SK-N-SH (cell line): ENCODE results near the gene NKX3-2. TPM values are rescaled to one million over a fixed set of nuclear protein-coding genes. Genes with fewer than 3 reads are reported as not detected.

ENCODE experiments used
- CTCF ChIA-PET: fragments of 300-600, 350-600 bp; formaldehyde crosslinking; extraction: SDS; loops from one replicate; lab custom pipeline; 2021; lab: Yijun Ruan, JAX
- POLR2A ChIA-PET: fragments of 350-600 bp; sonication (Branson Sonifier 250); formaldehyde crosslinking; extraction: SDS; loops from one replicate; lab custom pipeline; 2020; ENCODE audit warnings: antibody characterized with exemption, inconsistent platforms; lab: Yijun Ruan, JAX
- DNase-seq: peaks from one replicate; pipeline ENCODE4 v3.0.0; 2012
- H2AFZ ChIP-seq: fragments of 200-600 bp; sonication (generic); 2 replicates; pipeline ENCODE4 v1.8.1; 2016; ENCODE audit warnings: antibody characterized with exemption, mild to moderate bottlenecking, low read depth
- H3F3A ChIP-seq: fragments of 200-600 bp; sonication (generic); replicated peaks from 2 replicates; pipeline ENCODE3; 2016; ENCODE audit warnings: antibody characterized with exemption, mild to moderate bottlenecking; ENCODE audit not compliant: insufficient read depth
- H3K27ac ChIP-seq, 2 experiments: fragments of 200-500 bp in 1 of 2; fragments of 200-600 bp in 1 of 2; sonication (Bioruptor generic) in 1 of 2; sonication (generic), shearing (Covaris generic) in 1 of 2; 2 replicates each; pipeline versions ENCODE4 v1.5.1 to v1.6.1; 2014 to 2016; ENCODE audit warnings: low read depth in 2 of 2, inconsistent platforms in 1 of 2, low read length in 1 of 2, mild to moderate bottlenecking in 1 of 2, mixed read lengths in 1 of 2
- H3K27me3 ChIP-seq: fragments of 200-600 bp; sonication (generic), shearing (Covaris generic); 2 replicates; pipeline ENCODE4 v1.6.1; 2016; ENCODE audit warnings: mixed run types; ENCODE audit not compliant: insufficient read depth
- H3K36me3 ChIP-seq, 2 experiments: fragments of 200-500 bp in 1 of 2; fragments of 200-600 bp in 1 of 2; sonication (Bioruptor generic) in 1 of 2; sonication (generic) in 1 of 2; replicated peaks in 1 of 2; 2 replicates each; pipeline versions ENCODE3 to v1.5.1; 2014 to 2016; ENCODE audit warnings: low read length in 1 of 2, mild to moderate bottlenecking in 1 of 2; ENCODE audit not compliant: insufficient read depth in 2 of 2, control insufficient read depth in 1 of 2
- H3K4me1 ChIP-seq, 2 experiments: fragments of 200-500 bp in 1 of 2; fragments of 200-600 bp in 1 of 2; sonication (Bioruptor generic) in 1 of 2; sonication (generic), shearing (Covaris generic) in 1 of 2; 2 replicates each; pipeline versions ENCODE4 v1.5.1 to v1.6.1; 2014 to 2016; ENCODE audit warnings: low read depth in 1 of 2, low read length in 1 of 2, mixed run types in 1 of 2; ENCODE audit not compliant: insufficient read depth in 2 of 2, control insufficient read depth in 1 of 2
- H3K4me2 ChIP-seq: fragments of 200-600 bp; sonication (generic), shearing (Covaris generic); 2 replicates; pipeline ENCODE4 v1.6.1; 2017; ENCODE audit warnings: mixed run types
- H3K4me3 ChIP-seq, 2 experiments: fragments of 200-500 bp in 1 of 2; fragments of 200-600 bp in 1 of 2; sonication (Bioruptor generic) in 1 of 2; sonication (generic), shearing (Covaris generic) in 1 of 2; 2 replicates each; pipeline versions ENCODE4 v1.5.1 to v1.8.1; 2014 to 2016; ENCODE audit warnings: low read depth in 2 of 2, inconsistent platforms in 1 of 2, low read length in 1 of 2, mild to moderate bottlenecking in 1 of 2, mixed read lengths in 1 of 2, moderate library complexity in 1 of 2
- H3K79me2 ChIP-seq: fragments of 200-600 bp; sonication (generic); 2 replicates; pipeline ENCODE4 v1.8.1; 2017; ENCODE audit warnings: mild to moderate bottlenecking; ENCODE audit not compliant: insufficient read depth
- H3K9ac ChIP-seq: fragments of 200-600 bp; sonication (generic); 2 replicates; pipeline ENCODE4 v1.6.1; 2017; ENCODE audit warnings: mixed run types
- H3K9me2 ChIP-seq: fragments of 200-600 bp; sonication (generic); 2 replicates; pipeline ENCODE4 v1.6.1; 2017; ENCODE audit warnings: mixed run types
- H3K9me3 ChIP-seq: fragments of 200-600 bp; sonication (generic); 2 replicates; pipeline ENCODE4 v1.6.1; 2017; ENCODE audit warnings: mixed run types, mild to moderate bottlenecking, moderate library complexity
- H4K20me1 ChIP-seq: fragments of 200-600 bp; sonication (generic); 2 replicates; pipeline ENCODE4 v1.6.1; 2017; ENCODE audit warnings: mild to moderate bottlenecking, mixed run types; ENCODE audit not compliant: insufficient read depth
- ELF1 ChIP-seq: IDR thresholded peaks from 2 replicates; pipeline ENCODE4 v1.4.0; 2012
- FOSL2 ChIP-seq: IDR thresholded peaks from 2 replicates; pipeline ENCODE4 v1.4.0; 2012; ENCODE audit warnings: low read depth, mild to moderate bottlenecking, moderate library complexity, borderline replicate concordance
- FOXJ3 ChIP-seq: sonication (generic); formaldehyde crosslinking; IDR thresholded peaks from 2 replicates; pipeline ENCODE4 v1.5.1; 2020; ENCODE audit warnings: mild to moderate bottlenecking, missing genetic modification reagents
- GABPA ChIP-seq: IDR thresholded peaks from 2 replicates; pipeline ENCODE4 v1.4.0; 2012; ENCODE audit warnings: low read depth, mild to moderate bottlenecking
- GATA2 ChIP-seq: sonication (generic); formaldehyde crosslinking; IDR thresholded peaks from 2 replicates; pipeline ENCODE4 v1.5.0; 2020; ENCODE audit warnings: mild to moderate bottlenecking, missing genetic modification reagents
- MXI1 ChIP-seq: IDR thresholded peaks from 2 replicates; pipeline ENCODE4 v1.6.1; 2012; ENCODE audit warnings: mild to moderate bottlenecking, low read depth, low read length, improper control_type of control experiment
- NRF1 ChIP-seq: IDR thresholded peaks from 2 replicates; pipeline ENCODE4 v1.6.1; 2012; ENCODE audit warnings: low read depth, mild to moderate bottlenecking, low read length
- POLR2AphosphoS5 ChIP-seq: IDR thresholded peaks from 2 replicates; pipeline ENCODE4 v1.6.1; 2012; ENCODE audit warnings: low read depth, low read length
- RAD21 ChIP-seq: IDR thresholded peaks from 2 replicates; pipeline ENCODE4 v1.6.1; 2012; ENCODE audit warnings: mild to moderate bottlenecking, low read length
- RFX5 ChIP-seq: IDR thresholded peaks from 2 replicates; pipeline ENCODE4 v1.6.1; 2012; ENCODE audit warnings: mild to moderate bottlenecking, improper control_type of control experiment, low read length
- SMC3 ChIP-seq: IDR thresholded peaks from 2 replicates; pipeline ENCODE4 v1.6.1; 2012; ENCODE audit warnings: low read depth, low read length, improper control_type of control experiment
- TAF1 ChIP-seq: IDR thresholded peaks from 2 replicates; pipeline ENCODE4 v1.6.1; 2012; ENCODE audit warnings: low read depth, mild to moderate bottlenecking, low read length, moderate library complexity, borderline replicate concordance
- TCF12 ChIP-seq: IDR thresholded peaks from 2 replicates; pipeline ENCODE4 v1.4.0; 2012
- TEAD4 ChIP-seq: IDR thresholded peaks from 2 replicates; pipeline ENCODE4 v1.4.0; 2012; ENCODE audit warnings: mild to moderate bottlenecking, borderline replicate concordance; ENCODE audit not compliant: insufficient read depth
- WGBS: methylation state at CpG from one replicate; pipeline ENCODE4 v1.1.6; 2017; ENCODE audit warnings: low lambda C conversion rate; 5-methylcytosine and 5-hydroxymethylcytosine counted together
- polyA plus RNA-seq, 3 experiments: library from polyadenylated mRNA; depleted of rRNA; stranded (reverse); fragments of >200 nt; gene quantifications; 2 replicates each; pipeline ENCODE4 v1.2.3, GENCODE V29; 2012
- TF ChIP-seq, protein P1 (sequence below): IDR thresholded peaks from 2 replicates; pipeline ENCODE4; 2012
- TF ChIP-seq, protein P2 (sequence below): IDR thresholded peaks from 2 replicates; pipeline ENCODE4 v1.4.0; 2012; ENCODE audit warnings: low read depth, borderline replicate concordance
- TF ChIP-seq, protein P3 (sequence below): IDR thresholded peaks from 2 replicates; pipeline ENCODE4 v1.4.0; 2012; ENCODE audit warnings: low read depth
- TF ChIP-seq, protein P4 (sequence below): fragments of 150-350 bp; IDR thresholded peaks from 2 replicates; pipeline ENCODE4 v1.6.1; 2017; ENCODE audit warnings: antibody characterized with exemption, low read length, low read depth, borderline replicate concordance
- TF ChIP-seq, protein P5 (sequence below): fragments of 200-600 bp; sonication (generic); IDR thresholded peaks from 2 replicates; pipeline ENCODE4 v1.6.1; 2017; ENCODE audit warnings: antibody characterized with exemption, mild to moderate bottlenecking, moderate library complexity
- TF ChIP-seq, protein P6 (sequence below): IDR thresholded peaks from 2 replicates; pipeline ENCODE4 v1.4.0; 2012; ENCODE audit warnings: low read depth, borderline replicate concordance

NKX3-2 gene
- polyA plus RNA-seq, 1 of the 3 experiments (the other 2 are of a cell fraction), result 0.15 TPM

DNA sequence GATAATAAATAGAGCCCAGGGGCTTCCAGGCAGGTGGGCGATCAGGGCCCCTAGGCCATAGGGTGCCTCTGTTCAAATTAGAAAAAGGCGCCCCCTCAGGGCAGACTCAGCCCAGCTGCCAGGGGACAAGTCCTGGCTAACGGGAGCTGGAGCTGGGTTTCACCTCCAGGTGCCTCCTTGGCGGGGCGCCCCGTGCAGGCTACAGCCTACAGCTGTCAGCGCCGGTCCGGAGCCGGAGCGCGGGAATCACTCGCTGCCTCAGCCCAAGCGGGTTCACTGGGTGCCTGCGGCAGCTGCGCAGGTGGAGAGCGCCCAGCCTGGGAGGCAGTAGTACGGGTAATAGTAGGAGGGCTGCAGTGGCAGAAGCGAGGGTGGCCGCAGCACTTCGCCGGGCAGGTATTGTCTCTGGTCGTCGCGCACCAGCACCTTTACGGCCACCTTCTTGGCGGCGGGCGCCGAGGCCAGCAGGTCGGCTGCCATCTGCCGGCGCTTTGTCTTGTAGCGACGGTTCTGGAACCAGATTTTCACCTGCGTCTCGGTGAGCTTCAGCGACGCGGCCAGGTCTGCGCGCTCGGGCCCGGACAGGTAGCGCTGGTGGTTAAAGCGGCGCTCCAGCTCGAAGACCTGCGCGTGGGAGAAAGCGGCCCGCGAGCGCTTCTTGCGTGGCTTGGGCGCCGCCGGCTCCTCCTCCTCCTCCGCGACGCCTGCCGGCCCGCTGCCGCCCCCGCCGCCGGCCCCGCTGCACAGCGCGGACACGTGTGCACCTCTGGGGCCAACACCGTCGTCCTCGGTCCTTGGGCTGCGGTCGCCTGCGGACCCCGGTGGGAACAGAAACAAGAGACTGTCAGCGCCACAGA is 2.4 kb downstream of the NKX3-2 start:
- Histone ChIP-seq H3K9me3 (no peaks in the 10 kb centered on the region), H3K9me2 (no peaks in the 10 kb centered on the region), H3F3A (no peaks in the 10 kb centered on the region), H3K27me3 (peaks cover 83% of the 10 kb centered on the region), H3K4me2 (peak overlapping the region; percentile 67), H3K4me1 (peaks cover 5 to 8% of the 10 kb centered on the region in 2 experiments; a peak in 2 of 4 replicates), H3K79me2 (no peaks in the 10 kb centered on the region), H3K27ac (no peak overlapping the region), H3K36me3 (no peaks in the 10 kb centered on the region), H3K9ac (no peak overlapping the region), H3K4me3 (no peak overlapping the region), H4K20me1 (no peaks in the 10 kb centered on the region), H2AFZ (0 out of 2 replicates have a peak overlapping the region, but pooled peaks have one; percentile 16)
- peak; percentile 58 for DNase-seq
- TF ChIP-seq RAD21, result peak; percentile 41
- TF ChIP-seq, protein P1, sequence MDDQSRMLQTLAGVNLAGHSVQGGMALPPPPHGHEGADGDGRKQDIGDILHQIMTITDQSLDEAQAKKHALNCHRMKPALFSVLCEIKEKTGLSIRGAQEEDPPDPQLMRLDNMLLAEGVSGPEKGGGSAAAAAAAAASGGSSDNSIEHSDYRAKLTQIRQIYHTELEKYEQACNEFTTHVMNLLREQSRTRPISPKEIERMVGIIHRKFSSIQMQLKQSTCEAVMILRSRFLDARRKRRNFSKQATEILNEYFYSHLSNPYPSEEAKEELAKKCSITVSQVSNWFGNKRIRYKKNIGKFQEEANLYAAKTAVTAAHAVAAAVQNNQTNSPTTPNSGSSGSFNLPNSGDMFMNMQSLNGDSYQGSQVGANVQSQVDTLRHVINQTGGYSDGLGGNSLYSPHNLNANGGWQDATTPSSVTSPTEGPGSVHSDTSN, result no peak
- no peak for TF ChIP-seq GATA2 (CRISPR knock-in tag)
- no peak for TF ChIP-seq POLR2AphosphoS5
- TF ChIP-seq MXI1, result no peak
- TF ChIP-seq, protein P2, sequence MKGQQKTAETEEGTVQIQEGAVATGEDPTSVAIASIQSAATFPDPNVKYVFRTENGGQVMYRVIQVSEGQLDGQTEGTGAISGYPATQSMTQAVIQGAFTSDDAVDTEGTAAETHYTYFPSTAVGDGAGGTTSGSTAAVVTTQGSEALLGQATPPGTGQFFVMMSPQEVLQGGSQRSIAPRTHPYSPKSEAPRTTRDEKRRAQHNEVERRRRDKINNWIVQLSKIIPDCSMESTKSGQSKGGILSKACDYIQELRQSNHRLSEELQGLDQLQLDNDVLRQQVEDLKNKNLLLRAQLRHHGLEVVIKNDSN, result no peak
- TF ChIP-seq RFX5, result no peak
- TF ChIP-seq, protein P3, sequence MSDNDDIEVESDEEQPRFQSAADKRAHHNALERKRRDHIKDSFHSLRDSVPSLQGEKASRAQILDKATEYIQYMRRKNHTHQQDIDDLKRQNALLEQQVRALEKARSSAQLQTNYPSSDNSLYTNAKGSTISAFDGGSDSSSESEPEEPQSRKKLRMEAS, result no peak
- TF ChIP-seq TCF12, result no peak
- no peak for TF ChIP-seq NRF1
- TF ChIP-seq ELF1, result no peak
- TF ChIP-seq SMC3, result peak; percentile 45
- TF ChIP-seq, protein P4, sequence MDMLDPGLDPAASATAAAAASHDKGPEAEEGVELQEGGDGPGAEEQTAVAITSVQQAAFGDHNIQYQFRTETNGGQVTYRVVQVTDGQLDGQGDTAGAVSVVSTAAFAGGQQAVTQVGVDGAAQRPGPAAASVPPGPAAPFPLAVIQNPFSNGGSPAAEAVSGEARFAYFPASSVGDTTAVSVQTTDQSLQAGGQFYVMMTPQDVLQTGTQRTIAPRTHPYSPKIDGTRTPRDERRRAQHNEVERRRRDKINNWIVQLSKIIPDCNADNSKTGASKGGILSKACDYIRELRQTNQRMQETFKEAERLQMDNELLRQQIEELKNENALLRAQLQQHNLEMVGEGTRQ, result no peak
- no peak for TF ChIP-seq FOXJ3
- TF ChIP-seq, protein P5, sequence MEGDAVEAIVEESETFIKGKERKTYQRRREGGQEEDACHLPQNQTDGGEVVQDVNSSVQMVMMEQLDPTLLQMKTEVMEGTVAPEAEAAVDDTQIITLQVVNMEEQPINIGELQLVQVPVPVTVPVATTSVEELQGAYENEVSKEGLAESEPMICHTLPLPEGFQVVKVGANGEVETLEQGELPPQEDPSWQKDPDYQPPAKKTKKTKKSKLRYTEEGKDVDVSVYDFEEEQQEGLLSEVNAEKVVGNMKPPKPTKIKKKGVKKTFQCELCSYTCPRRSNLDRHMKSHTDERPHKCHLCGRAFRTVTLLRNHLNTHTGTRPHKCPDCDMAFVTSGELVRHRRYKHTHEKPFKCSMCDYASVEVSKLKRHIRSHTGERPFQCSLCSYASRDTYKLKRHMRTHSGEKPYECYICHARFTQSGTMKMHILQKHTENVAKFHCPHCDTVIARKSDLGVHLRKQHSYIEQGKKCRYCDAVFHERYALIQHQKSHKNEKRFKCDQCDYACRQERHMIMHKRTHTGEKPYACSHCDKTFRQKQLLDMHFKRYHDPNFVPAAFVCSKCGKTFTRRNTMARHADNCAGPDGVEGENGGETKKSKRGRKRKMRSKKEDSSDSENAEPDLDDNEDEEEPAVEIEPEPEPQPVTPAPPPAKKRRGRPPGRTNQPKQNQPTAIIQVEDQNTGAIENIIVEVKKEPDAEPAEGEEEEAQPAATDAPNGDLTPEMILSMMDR, result peak; percentile 52; the same call in 1 of the 2 replicates
- TF ChIP-seq, protein P6, sequence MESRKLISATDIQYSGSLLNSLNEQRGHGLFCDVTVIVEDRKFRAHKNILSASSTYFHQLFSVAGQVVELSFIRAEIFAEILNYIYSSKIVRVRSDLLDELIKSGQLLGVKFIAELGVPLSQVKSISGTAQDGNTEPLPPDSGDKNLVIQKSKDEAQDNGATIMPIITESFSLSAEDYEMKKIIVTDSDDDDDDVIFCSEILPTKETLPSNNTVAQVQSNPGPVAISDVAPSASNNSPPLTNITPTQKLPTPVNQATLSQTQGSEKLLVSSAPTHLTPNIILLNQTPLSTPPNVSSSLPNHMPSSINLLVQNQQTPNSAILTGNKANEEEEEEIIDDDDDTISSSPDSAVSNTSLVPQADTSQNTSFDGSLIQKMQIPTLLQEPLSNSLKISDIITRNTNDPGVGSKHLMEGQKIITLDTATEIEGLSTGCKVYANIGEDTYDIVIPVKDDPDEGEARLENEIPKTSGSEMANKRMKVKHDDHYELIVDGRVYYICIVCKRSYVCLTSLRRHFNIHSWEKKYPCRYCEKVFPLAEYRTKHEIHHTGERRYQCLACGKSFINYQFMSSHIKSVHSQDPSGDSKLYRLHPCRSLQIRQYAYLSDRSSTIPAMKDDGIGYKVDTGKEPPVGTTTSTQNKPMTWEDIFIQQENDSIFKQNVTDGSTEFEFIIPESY, result no peak
- TF ChIP-seq TAF1, result no peak
- TF ChIP-seq GABPA, result no peak
- no peak for TF ChIP-seq TEAD4
- TF ChIP-seq FOSL2, result no peak
- ChIA-PET CTCF (interaction anchor here (0.6 to 4.1 kb wide), 19 partner anchors 8 to 812 kb away, joined by 3 to 38 read pairs (median 4); no protein-coding TSS in a partner anchor), POLR2A (no interaction called here)
- 16% methylated on average over 17 of the region's 79 CpGs for WGBS
